GM19043 (cell line): Measurements from ENCODE around the gene SHISA6.

Experiments used
- ATAC-seq: cut with Tn5 transposase; IDR thresholded peaks from one replicate; pipeline ENCODE4 v1.9.1; 2021; ENCODE audit warnings: low read depth; ENCODE audit not compliant: unreplicated experiment

Gene SHISA6

DNA sequence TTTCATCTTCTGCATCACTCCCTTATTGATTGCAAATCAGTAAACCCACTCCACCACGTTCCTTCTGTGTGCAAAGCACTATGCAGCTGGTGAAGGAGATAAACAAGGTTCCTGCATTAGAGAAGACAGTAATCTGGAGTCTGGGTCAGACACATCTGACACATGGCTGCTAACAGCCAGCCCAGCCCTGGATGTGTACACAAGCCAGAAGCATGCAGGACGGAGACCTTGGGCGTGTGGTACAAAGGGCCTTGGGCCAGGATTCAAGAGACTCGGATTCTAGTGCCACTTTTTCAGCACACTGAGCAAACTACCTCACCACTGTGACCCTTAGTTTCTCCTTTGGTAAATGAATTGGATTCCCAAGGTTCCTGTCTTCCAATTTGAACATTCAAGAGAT lies 270.7 kb downstream of the SHISA6 start:
- no peak for ATAC-seq

DNA sequence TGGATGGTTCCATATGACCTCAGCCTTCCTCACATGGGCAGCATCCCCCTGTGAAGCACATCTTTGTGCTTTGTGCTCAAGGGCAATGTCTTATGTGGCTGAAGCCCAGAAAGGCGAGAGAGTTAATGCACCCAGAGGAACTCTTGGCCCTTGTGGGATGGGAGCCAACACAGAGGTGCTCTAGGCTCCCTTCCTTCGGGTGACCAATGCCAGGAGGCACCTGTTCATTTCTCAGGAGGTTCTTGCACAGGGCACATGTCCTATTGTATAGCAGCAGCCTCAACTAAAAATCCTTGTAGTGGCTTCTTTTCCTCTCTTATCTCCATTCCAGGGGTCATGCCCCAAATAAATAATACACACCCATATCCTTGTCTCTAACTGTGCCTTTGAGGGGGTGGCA lies 273.6 kb downstream of the SHISA6 start:
- no peak for ATAC-seq

- no peak for ATAC-seq
These were observed 274.1 kb downstream of the SHISA6 start for GRCh38 chr17:11514981-11515680.

GRCh38 chr17:11515901-11516300 lies 274.9 kb downstream of the SHISA6 start:
- no peak for ATAC-seq

DNA sequence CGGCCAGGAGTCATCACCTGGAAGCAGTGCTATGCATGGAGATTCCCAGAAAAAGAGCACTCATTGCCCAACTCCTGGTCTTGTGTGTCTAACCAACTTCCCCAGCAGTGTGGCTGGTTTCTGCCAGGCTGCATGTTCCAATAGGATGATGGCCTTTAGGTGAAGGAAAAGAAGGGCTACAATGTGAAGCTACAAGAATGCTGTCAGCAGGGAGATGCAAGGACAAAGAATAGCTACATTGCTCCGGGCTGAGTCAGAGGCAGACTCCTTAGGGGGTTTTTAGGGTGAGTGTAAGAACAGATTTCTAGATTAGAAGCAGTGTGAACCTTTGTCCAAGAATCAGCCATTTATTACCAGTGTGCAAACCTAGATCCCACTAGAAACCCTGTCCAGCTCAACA lies 294.2 kb downstream of the SHISA6 start:
- ATAC-seq, result no peak

- no peak for ATAC-seq
These were observed 297.4 kb downstream of the SHISA6 start for GRCh38 chr17:11538366-11538765.

DNA sequence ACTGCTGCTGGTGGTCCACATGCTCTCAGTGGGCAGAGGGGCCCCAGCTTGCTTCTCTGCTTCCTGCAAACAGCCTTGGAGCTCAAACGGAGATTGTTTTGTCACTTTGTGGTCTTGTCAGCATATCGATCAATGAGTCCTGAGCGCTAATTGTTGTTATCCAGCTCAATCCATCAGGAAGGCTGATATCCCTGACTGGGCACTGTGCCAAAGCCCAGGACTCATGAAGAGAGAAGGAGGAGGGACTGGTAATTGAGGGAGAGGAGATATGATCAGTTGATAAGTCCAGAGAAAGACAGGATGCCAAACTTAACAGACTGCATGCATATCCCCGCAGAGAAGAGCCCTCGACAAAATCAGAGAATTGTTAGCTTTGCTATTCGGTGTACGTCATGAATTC lies 298.6 kb downstream of the SHISA6 start:
- ATAC-seq, result no peak

GRCh38 chr17:11545002-11545401 lies 304.0 kb downstream of the SHISA6 start:
- no peak for ATAC-seq

- ATAC-seq, result no peak
These were observed 304.7 kb downstream of the SHISA6 start for GRCh38 chr17:11545696-11546095.

DNA sequence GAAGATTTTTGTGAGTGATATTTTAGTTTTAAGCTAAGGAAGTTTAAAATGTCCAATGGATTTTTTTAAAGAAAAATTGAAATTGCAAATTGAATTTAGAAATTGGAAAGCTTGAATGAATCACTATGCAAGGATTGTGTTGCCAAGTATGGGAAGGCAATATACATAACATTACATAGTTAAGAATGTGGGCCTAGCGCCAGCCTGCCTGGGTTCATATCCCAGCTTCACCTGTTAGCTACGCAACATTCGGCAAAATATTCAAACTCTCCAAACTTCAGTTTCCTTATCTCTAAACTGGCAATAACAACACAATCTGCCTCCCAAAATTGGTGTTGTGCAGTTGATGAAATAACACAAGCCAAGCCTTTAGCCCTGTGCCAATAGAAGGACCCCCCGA lies 306.8 kb downstream of the SHISA6 start:
- no peak for ATAC-seq

DNA sequence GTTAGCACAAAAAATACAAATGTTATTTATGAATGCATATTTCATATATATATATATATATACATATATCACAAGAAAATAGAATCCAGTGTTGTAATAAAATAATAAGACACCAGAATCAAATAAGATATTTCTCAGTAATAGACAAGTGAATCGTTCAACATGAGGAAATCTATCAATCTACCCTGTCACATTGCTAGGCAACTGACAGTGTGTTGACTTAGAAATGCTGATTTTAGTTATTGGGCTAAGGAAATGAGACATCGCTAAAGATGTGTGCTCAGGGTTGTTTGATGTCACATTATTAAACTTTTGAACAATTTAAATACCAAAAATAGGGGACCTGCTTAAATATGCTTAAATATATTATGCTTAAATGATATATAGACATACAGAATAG lies 307.4 kb downstream of the SHISA6 start:
- no peak for ATAC-seq

DNA sequence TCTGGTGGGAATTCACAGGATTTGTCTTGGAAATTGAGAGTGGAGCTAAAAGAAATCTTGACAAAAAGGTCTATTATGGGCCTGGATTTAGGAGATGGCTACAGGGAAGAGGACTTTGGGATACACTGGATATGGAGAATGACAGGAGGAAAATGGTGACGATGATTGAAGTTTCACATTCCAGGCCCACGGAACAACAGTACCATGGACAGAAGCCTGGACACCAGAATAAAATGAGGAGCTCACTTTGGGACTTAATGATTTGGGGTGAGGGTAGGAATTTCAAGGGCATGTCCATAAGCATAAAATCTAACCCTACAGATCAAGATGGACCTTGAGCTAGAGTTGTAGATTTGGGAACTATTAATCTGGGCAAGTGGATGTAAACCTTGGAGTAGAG lies 309.4 kb downstream of the SHISA6 start:
- no peak for ATAC-seq

GRCh38 chr17:11551442-11551841 lies 310.4 kb downstream of the SHISA6 start:
- no peak for ATAC-seq

- no peak for ATAC-seq
These were observed 312.1 kb downstream of the SHISA6 start for GRCh38 chr17:11553135-11553534.

- no peak for ATAC-seq
These were observed 313.0 kb downstream of the SHISA6 start for GRCh38 chr17:11554042-11554441.

GRCh38 chr17:11554542-11554941 lies 313.5 kb downstream of the SHISA6 start:
- no peak for ATAC-seq

- no peak for ATAC-seq
These were observed 314.5 kb downstream of the SHISA6 start for GRCh38 chr17:11555530-11555929.

DNA sequence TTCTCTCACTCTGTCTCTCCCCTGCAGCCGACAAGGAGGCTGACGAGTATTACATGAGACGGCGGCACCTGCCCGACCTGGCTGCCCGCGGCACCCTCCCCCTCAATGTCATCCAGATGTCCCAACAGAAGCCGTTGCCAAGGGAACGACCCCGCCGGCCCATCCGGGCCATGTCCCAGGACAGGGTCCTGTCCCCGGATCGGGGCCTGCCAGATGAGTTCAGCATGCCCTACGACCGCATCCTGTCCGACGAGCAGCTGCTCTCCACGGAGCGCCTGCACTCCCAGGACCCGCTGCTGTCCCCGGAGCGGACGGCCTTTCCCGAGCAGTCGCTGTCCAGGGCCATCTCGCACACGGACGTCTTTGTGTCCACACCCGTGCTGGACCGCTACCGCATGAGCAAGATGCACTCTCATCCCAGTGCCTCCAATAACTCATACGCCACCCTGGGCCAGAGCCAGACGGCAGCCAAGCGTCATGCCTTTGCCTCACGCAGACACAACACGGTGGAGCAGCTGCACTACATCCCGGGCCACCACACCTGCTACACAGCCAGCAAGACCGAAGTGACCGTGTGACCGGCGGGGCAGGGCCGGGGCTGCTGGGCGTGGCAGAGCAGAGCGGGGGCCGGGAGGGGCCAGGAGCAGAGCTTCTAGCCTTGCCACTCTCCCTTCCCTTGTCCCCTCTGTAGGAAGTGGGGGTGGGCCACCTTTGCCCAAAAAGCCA lies 316.9 kb downstream of the SHISA6 start:
- no peak for ATAC-seq

- ATAC-seq, result no peak
These were observed 317.7 kb downstream of the SHISA6 start for GRCh38 chr17:11558681-11559234.

DNA sequence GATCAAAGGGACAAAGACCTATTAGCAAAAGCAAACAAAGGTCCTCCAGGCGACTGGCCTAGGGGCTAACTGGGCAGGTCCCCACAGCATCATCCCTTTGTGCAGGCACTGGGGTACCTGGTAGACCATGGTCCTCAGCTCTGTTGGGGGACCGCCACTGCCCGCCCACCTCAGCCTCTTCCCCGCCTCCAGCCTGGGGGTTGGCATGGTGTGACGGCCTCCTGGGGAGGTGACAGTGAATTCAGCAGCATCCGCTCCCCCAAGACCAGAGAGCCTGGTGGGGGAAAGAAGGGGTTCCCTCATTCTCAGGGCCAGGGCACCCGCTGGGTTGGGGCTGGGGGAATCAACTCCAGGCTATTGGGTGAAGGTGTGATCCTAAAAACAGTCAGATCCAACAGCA lies 318.6 kb downstream of the SHISA6 start:
- ATAC-seq, result no peak

DNA sequence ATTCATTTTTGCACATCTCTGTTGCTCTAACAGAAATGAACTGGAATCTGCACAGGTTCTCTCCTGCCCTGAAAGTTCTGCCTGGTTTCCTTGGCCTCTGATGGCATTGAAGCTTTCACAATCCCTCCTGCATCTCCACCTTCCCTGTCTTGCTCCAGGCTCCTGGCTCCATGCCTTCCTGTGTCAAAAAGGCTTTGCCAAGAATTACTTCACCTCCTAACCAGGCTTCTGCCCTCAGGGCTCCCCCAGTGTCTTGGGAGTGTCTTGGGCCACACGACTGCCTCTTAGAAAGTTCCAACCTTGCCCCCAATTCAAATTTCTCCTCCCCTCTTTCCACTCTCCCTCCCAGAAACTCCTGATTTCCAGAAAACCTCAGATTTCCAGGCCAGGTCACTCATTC lies 320.3 kb downstream of the SHISA6 start:
- no peak for ATAC-seq

DNA sequence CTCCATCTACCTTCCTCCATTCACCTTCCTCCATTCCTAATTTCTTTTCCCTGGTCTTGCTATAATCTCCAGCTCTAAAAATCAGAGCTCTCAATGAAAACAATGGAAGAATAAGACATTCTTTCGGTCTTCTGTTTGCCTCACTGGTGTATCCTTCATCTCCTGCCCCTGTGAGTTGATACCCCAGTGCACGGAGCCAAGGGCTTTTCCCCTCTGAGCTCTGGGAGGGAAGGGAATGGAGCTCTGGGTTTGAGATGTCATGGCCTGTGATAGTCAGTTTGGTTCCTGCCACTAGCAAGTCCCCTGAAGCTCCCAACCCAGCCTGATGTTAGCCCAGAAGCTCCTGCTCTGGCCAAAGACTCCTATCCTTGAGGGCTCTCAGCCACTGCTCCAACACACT lies 320.7 kb downstream of the SHISA6 start:
- no peak for ATAC-seq
